Astrocyte (in vitro differentiated cells and primary cell): ENCODE results near the gene EMX1.

Source experiments
- EZH2 ChIP-seq: IDR thresholded peaks from 2 replicates; pipeline ENCODE4 v1.6.1; 2012; ENCODE audit warnings: mild to moderate bottlenecking, low read length, inconsistent platforms; ENCODE audit not compliant: insufficient read depth
- TF ChIP-seq, protein P1 (sequence below): IDR thresholded peaks from 2 replicates; pipeline ENCODE4 v1.5.1; 2011; ENCODE audit warnings: low read depth, mild to moderate bottlenecking, inconsistent platforms, low read length, moderate library complexity; ENCODE audit not compliant: insufficient read depth

DNA sequence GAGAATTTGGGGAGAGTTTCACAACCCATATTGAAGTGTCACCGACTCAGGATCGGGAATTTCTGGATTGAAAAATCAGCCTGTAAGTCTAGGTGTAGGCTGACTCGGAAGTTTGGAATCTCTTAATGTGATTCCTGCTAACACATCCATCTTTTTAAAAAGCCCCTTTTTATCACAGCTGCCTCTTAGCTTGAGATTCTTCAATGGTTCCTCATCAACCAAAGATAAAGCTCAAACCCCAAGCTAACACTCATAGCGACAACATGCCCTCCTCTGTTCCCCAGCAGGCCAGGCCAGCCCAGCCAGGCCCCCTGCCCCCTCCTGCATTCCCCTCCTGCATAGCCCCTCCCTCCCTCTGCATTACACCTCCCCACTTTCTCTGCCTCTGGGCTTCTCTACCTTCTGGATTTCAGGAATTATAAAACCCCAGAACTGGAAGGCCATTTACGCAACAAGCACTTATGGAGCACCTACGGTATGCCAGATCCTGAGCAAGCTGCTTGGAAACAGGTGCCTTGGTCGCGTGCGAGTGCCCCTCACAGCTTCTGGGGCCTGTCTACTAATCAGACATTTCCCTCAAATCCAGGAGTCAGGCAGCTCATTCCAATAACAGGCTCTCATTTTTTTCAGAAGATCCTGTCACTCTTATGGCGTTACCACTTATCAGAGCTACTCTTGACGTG, 63.4 kb downstream of the EMX1 start:
- TF ChIP-seq, protein P1, sequence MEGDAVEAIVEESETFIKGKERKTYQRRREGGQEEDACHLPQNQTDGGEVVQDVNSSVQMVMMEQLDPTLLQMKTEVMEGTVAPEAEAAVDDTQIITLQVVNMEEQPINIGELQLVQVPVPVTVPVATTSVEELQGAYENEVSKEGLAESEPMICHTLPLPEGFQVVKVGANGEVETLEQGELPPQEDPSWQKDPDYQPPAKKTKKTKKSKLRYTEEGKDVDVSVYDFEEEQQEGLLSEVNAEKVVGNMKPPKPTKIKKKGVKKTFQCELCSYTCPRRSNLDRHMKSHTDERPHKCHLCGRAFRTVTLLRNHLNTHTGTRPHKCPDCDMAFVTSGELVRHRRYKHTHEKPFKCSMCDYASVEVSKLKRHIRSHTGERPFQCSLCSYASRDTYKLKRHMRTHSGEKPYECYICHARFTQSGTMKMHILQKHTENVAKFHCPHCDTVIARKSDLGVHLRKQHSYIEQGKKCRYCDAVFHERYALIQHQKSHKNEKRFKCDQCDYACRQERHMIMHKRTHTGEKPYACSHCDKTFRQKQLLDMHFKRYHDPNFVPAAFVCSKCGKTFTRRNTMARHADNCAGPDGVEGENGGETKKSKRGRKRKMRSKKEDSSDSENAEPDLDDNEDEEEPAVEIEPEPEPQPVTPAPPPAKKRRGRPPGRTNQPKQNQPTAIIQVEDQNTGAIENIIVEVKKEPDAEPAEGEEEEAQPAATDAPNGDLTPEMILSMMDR = no peak
- TF ChIP-seq EZH2 = no peak
